Sigmoid colon (tissue), 7 donors: ENCODE measurements around the gene LILRA1. TPM values are rescaled to one million over a fixed set of nuclear protein-coding genes. Genes with fewer than 3 reads are reported as not detected.

Experiments
- DNase-seq: peaks from one replicate; pipeline ENCODE4 v3.0.0-alpha.2; 2019
- H3K27ac ChIP-seq, 4 donors: fragments of 200-600 bp; sonication (generic); one replicate each; pipeline ENCODE4 v1.5.1; 2016 to 2019; ENCODE audit warnings: mild to moderate bottlenecking in 1 of 4
- H3K27me3 ChIP-seq, 3 donors: fragments of 200-600 bp; sonication (generic); one replicate each; pipeline ENCODE4 v1.5.1; 2019; ENCODE audit warnings: mild to moderate bottlenecking in 1 of 3
- H3K36me3 ChIP-seq, 4 donors: fragments of 200-600 bp; sonication (generic); one replicate each; pipeline ENCODE4 v1.5.1; 2016 to 2019
- H3K4me1 ChIP-seq, 4 donors: fragments of 200-600 bp; sonication (generic); one replicate each; pipeline ENCODE4 v1.5.1; 2017 to 2019
- H3K4me3 ChIP-seq, 4 donors: fragments of 200-600 bp; sonication (generic); one replicate each; pipeline ENCODE4 v1.5.1; 2017 to 2019; ENCODE audit warnings: mild to moderate bottlenecking in 2 of 4, moderate library complexity in 1 of 4
- H3K9me3 ChIP-seq, 4 donors: fragments of 200-600 bp in 3 of 4; sonication (generic) in 3 of 4; one replicate each; pipeline versions ENCODE4 v1.5.1 to v1.6.1; 2013 to 2019
- EP300 ChIP-seq, 4 donors: sonication (generic); formaldehyde crosslinking; IDR thresholded peaks; one replicate each; pipeline ENCODE4 v1.6.1; 2017; ENCODE audit warnings: antibody characterized with exemption in 4 of 4
- POLR2A ChIP-seq, 2 donors: fragments of 450-650 bp; IDR thresholded peaks; one replicate each; pipeline ENCODE4 v1.6.1; 2016; ENCODE audit warnings: antibody characterized with exemption in 2 of 2, mild to moderate bottlenecking in 2 of 2, moderate library complexity in 2 of 2
- POLR2AphosphoS5 ChIP-seq, 4 donors: sonication (generic); formaldehyde crosslinking; IDR thresholded peaks; one replicate each; pipeline ENCODE4 v1.6.1; 2017; ENCODE audit warnings: antibody characterized with exemption in 4 of 4
- WGBS, 2 donors: extraction: QIAGEN DNeasy Blood & Tissue Kit; methylation state at CpG; one replicate each; pipeline ENCODE4 v1.1.7; 2013; 5-methylcytosine and 5-hydroxymethylcytosine counted together
- intact Hi-C: fragments of 100-400 bp; cut with DNase I; formaldehyde crosslinking; loops from one replicate; pipeline ENCODE4 v1.15.1; 2023
- polyA plus RNA-seq, 3 donors: library from polyadenylated mRNA; stranded (reverse); fragments of 200-250 nt; gene quantifications; one replicate each; pipeline ENCODE4 v1.2.3, GENCODE V29; 2013
- total RNA-seq, 4 donors: library from RNA; depleted of rRNA; stranded (reverse); fragments of >200 nt; gene quantifications; one replicate each; pipeline ENCODE4 v1.1.0, GENCODE V29; 2016
- TF ChIP-seq, protein P1 (sequence below), 4 experiments: fragments of 450-650 bp in 3 of 4; fragments of 200-600 bp in 1 of 4; IDR thresholded peaks; one replicate each; pipeline ENCODE4 v1.5.1; 2016 to 2019; ENCODE audit warnings: antibody characterized with exemption in 4 of 4, mild to moderate bottlenecking in 3 of 4, moderate library complexity in 2 of 4
- donor health status: healthy with polysubstance abuse.
- donor health status: Bipolar disorder and iron deficiency.
- donor health status: healthy.

LILRA1 gene
- total and polyA plus RNA-seq, 7 donors = 0.54 to 2.3 (median 0.71) TPM; not detected in 2

DNA sequence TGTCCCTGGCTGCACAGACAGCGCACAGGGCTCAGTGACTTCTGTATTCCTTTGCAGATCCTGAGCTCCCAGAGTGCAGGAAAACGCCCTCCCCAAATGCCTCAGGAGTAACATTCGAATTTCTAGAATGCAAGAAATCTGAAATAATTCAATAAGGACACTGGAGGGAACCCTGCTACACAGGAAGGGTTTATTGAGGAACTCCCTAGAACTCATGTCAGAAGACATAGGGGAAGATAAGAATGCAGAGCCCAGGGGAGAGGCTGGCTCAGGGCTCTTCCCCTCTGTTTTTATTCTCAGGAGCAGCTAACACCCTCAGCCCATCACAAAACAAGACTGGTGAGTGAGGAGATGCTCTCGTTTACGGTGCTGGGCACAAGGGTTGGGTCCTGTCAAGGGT, 6.8 kb downstream of the LILRA1 start:
- Histone ChIP-seq H3K9me3 (peaks cover 0 to under 1% (median 0%) of the 10 kb centered on the region in 4 donors), H3K4me3 (no peak overlapping the region), H3K27ac (no peak overlapping the region), H3K4me1 (no peaks in the 10 kb centered on the region), H3K27me3 (no peaks in the 10 kb centered on the region), H3K36me3 (no peaks in the 10 kb centered on the region)
- DNase-seq = no peak
- intact Hi-C loops = no loop called here
- 63 to 80% methylated on average over 5 of the region's 5 CpGs for WGBS, 2 donors
- TF ChIP-seq POLR2AphosphoS5 (IDR thresholded peaks at IDR 0.05) = no peak
- TF ChIP-seq, protein P1, sequence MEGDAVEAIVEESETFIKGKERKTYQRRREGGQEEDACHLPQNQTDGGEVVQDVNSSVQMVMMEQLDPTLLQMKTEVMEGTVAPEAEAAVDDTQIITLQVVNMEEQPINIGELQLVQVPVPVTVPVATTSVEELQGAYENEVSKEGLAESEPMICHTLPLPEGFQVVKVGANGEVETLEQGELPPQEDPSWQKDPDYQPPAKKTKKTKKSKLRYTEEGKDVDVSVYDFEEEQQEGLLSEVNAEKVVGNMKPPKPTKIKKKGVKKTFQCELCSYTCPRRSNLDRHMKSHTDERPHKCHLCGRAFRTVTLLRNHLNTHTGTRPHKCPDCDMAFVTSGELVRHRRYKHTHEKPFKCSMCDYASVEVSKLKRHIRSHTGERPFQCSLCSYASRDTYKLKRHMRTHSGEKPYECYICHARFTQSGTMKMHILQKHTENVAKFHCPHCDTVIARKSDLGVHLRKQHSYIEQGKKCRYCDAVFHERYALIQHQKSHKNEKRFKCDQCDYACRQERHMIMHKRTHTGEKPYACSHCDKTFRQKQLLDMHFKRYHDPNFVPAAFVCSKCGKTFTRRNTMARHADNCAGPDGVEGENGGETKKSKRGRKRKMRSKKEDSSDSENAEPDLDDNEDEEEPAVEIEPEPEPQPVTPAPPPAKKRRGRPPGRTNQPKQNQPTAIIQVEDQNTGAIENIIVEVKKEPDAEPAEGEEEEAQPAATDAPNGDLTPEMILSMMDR (IDR thresholded peaks at IDR 0.05) = no peak
- TF ChIP-seq POLR2A (IDR thresholded peaks at IDR 0.05) = no peak
- TF ChIP-seq EP300 (IDR thresholded peaks at IDR 0.05) = no peak

DNA sequence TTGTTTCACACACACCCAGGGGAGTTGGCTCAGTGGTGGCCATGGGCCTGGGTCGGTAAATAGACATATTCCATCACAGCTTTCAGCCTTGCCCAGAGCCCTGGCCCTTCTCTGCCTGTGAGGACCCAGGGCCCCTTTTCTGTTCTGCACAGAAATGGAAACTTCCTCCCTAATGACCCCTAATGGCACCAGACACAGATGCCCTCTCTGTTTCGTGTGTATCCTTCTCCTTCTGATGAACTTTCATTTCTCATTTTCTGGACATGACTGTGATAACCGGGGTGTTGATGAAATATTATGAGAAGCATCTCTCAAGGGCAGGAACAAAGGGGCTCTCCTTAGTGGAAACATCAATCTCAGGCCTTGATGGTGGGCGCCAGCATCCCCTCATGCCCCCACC, 12.8 kb downstream of the LILRA1 start:
- H3K9me3 ChIP-seq = peaks cover 0 to 7% (median 1%) of the 10 kb centered on the region in 4 donors
- TF ChIP-seq EP300 (IDR thresholded peaks at IDR 0.05) (no peak), POLR2AphosphoS5 (IDR thresholded peaks at IDR 0.05) (no peak), POLR2A (IDR thresholded peaks at IDR 0.05) (no peak)
- TF ChIP-seq, protein P1 (IDR thresholded peaks at IDR 0.05) = no peak
- no peak overlapping the region for H3K27ac ChIP-seq
- H3K4me1 ChIP-seq = no peaks in the 10 kb centered on the region
- H3K36me3 ChIP-seq = no peaks in the 10 kb centered on the region
- DNase-seq = no peak
- no peak overlapping the region for H3K4me3 ChIP-seq
- WGBS, 2 donors = 52 to 66% methylated on average over 4 of the region's 4 CpGs
- no peaks in the 10 kb centered on the region for H3K27me3 ChIP-seq
- intact Hi-C loops = no loop called here

DNA sequence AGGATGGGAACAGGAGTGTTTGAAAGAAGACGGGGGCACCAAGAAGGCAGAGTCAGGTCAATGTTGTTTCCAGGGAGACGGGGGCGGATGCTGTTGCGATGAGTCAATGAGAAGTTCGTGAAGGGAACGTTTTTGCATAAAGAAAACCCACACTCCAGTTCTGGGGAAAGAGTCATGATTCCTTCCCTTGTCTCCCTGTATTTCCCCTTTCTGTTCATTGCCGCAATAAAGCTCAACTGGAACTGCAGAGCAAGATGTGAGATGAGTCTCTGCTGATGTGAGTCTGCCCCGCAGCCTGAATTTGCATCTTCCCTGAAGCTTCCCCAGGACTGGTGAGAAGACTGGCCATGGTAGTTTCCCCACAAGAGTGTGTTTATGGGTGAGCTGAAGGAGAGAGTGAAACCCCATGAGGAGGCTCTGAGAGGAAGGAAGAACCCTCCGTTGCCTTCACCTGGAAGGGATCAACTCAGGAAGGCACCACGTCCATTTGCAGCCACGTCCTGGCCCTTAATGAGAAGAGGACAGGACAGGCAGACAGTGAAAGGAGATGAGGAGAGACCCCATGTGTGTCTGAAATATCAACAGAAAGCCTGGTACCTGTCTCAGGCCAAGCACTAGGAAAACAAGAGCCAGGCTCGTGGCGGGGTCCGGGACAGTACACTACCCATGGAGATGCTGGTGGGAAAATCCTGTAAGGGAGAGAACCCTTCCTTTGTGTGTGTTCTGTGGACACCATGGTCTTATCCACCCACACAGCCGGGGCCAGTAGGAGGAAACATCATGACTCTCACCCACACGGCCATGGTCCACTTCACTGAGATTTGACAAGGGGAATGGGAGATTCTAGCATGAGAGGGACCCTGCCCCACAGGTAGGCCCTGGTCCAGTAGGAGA, 13.7 kb downstream of the LILRA1 start:
- peaks cover 0 to 7% (median 1%) of the 10 kb centered on the region in 4 donors for H3K9me3 ChIP-seq
- no peaks in the 10 kb centered on the region for H3K27me3 ChIP-seq
- intact Hi-C loops = no loop called here
- DNase-seq = no peak
- H3K4me1 ChIP-seq = no peaks in the 10 kb centered on the region
- H3K27ac ChIP-seq = no peak overlapping the region
- TF ChIP-seq EP300 (IDR thresholded peaks at IDR 0.05) (no peak), POLR2AphosphoS5 (IDR thresholded peaks at IDR 0.05) (no peak), POLR2A (IDR thresholded peaks at IDR 0.05) (no peak)
- TF ChIP-seq, protein P1 (IDR thresholded peaks at IDR 0.05) = no peak
- no peaks in the 10 kb centered on the region for H3K36me3 ChIP-seq
- 70 to 78% methylated on average over 16 of the region's 16 CpGs for WGBS, 2 donors
- no peak overlapping the region for H3K4me3 ChIP-seq

DNA sequence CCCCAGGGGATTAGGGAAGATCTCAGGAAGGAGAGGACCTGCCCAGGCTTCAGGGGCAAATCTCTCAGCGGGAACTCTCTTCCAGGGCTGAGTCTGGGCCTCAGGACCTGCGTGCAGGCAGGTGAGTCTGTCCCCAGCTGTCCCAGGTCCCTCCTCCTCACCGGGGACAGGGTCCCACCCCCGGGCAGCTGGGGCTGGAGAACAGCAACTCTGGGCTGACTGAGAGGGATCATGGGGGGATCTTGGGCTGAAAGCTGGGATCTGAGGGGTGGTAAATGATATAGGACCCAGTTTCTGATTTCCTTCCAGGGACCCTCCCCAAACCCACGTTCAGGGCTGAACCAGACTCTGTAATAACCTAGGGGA, 14.3 kb downstream of the LILRA1 start:
- WGBS, 2 donors = 72 to 78% methylated on average over 5 of the region's 5 CpGs
- DNase-seq = no peak
- Histone ChIP-seq H3K9me3 (peaks cover 0 to 7% (median 1%) of the 10 kb centered on the region in 4 donors), H3K27ac (no peak overlapping the region), H3K4me1 (no peaks in the 10 kb centered on the region), H3K36me3 (no peaks in the 10 kb centered on the region), H3K27me3 (no peaks in the 10 kb centered on the region), H3K4me3 (no peak overlapping the region)
- TF ChIP-seq POLR2A (IDR thresholded peaks at IDR 0.05) (no peak), EP300 (IDR thresholded peaks at IDR 0.05) (no peak), POLR2AphosphoS5 (IDR thresholded peaks at IDR 0.05) (no peak)
- TF ChIP-seq, protein P1 (IDR thresholded peaks at IDR 0.05) = no peak
- intact Hi-C loops = no loop called here
